GM23248 (cell line): ENCODE measurements around the gene CFAP74.

Source experiments
- EZH2 ChIP-seq: fragments of 200-600 bp; sonication (generic); IDR thresholded peaks from 2 replicates; pipeline ENCODE4 v1.6.1; 2018; ENCODE audit warnings: antibody characterized with exemption, mild to moderate bottlenecking; ENCODE audit not compliant: insufficient read depth, poor library complexity, severe bottlenecking
- EZH2phosphoT487 ChIP-seq: fragments of 200-600 bp; sonication (generic); IDR thresholded peaks from 2 replicates; pipeline ENCODE4 v1.6.1; 2018; ENCODE audit warnings: antibody characterized with exemption, moderate library complexity, mild to moderate bottlenecking, low read depth; ENCODE audit not compliant: insufficient read depth

DNA sequence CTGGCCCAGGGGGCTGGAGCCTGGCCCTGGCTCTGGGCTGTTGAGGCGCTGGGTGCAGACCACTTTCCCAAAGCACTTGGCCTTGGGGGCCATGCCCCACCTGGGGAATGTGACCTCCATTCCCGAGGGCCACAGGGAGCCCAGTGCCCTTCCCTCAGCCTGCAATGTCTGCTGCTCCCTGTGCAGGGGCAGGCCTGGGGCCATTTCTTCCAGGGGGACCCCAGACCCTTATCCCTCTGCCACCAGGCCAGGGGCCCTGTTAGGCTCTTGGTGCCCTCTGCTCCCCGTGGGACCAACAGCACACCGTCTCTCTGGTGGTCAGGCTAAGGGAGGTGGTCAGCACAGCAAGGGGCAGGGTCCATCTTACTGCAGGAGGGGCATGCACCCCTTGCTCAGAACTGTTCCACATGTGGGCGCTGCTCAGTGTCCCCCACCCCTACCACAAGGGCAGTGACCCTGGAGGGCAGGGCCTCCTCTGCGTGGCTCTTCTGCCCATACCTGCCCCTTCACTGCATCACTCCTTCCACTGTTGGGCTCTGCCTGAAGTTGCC is 83.5 kb downstream of the CFAP74 start:
- no peak for TF ChIP-seq EZH2
- TF ChIP-seq EZH2phosphoT487: no peak
